Measurements from ENCODE around the gene RNU6-9.
"Not testable (repeated sequence)": the region's sequence is repeated elsewhere in the genome, so short reads cannot be mapped to it uniquely, and the experiment has no call there.

RNU6-9 gene

GRCh38 chr19:873084-873483 lies 20.2 kb upstream of the RNU6-9 start:
- H3K36me3 ChIP-seq (ENCODE audit: insufficient read depth, low read length): peaks cover 27% of the 10 kb centered on the region
- no peak overlapping the region for H3K9ac ChIP-seq (ENCODE audit: insufficient read length)
- H3K9me3 ChIP-seq (ENCODE audit: low read depth, low read length): no peaks in the 10 kb centered on the region
- no peak overlapping the region for H3K4me3 ChIP-seq
- H3K27ac ChIP-seq: no peak overlapping the region
- peak; percentile 83 for DNase-seq (ENCODE audit: low read depth, low spot score)
- TF ChIP-seq EZH2 (IDR thresholded peaks at IDR 0.05): no peak
- TF ChIP-seq POLR2AphosphoS5 (IDR thresholded peaks at IDR 0.05; ENCODE audit: borderline replicate concordance, low read depth, low read length): no peak
- no peak for TF ChIP-seq FOXP2 (optimal IDR thresholded peaks at IDR 0.05; ENCODE audit: control extremely low read depth, extremely low read length, insufficient read depth)

GRCh38 chr19:873561-874041 lies 19.7 kb upstream of the RNU6-9 start:
- Histone ChIP-seq H3K4me3 (no peak overlapping the region), H3K36me3 (ENCODE audit: insufficient read depth, low read length) (peaks cover 21% of the 10 kb centered on the region), H3K27ac (peak overlapping the region; percentile 8; the same call in 1 of the 2 replicates), H3K9me3 (ENCODE audit: low read depth, low read length) (no peaks in the 10 kb centered on the region), H3K9ac (ENCODE audit: insufficient read length) (no peak overlapping the region)
- DNase-seq (ENCODE audit: low read depth, low spot score): no peak
- TF ChIP-seq EZH2 (IDR thresholded peaks at IDR 0.05) (no peak), POLR2AphosphoS5 (IDR thresholded peaks at IDR 0.05; ENCODE audit: borderline replicate concordance, low read depth, low read length) (no peak), FOXP2 (optimal IDR thresholded peaks at IDR 0.05; ENCODE audit: control extremely low read depth, extremely low read length, insufficient read depth) (no peak)

DNA sequence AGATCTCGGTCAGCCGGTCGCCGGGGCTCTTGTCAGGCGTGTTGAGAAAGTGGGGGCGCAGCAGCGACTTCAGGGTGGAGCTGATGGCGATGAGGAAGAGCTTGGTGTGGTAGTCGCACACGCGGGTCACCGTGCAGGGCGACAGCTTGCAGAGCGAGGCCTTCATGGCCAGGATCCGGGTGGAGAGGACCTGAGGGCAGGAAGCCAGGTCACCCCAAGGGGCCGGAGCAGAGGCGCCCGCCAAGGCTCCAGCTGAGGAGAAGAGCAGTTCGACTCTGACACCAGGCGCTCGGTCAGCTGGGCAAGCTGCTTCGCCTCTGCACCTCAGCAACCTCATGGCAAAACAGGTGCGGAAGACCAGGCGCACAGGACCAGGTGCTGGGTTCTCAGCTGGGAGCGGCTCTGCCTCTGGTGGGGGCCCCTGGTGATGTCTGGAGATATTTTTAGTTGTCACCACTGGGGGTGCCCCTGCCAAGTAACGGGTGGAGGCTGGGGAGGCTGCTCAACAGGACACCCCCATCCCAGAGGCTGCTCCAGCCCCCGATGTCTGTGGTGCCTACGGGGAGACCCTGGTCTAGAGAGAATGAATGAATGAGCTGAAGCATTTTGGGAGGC lies 17.9 kb upstream of the RNU6-9 start:
- Histone ChIP-seq H3K27ac (no peak overlapping the region), H3K9ac (ENCODE audit: insufficient read length) (no peak overlapping the region), H3K36me3 (ENCODE audit: insufficient read depth, low read length) (peaks cover 10% of the 10 kb centered on the region; the same call in 1 of the 2 replicates), H3K9me3 (ENCODE audit: low read depth, low read length) (no peaks in the 10 kb centered on the region), H3K4me3 (no peak overlapping the region)
- TF ChIP-seq POLR2AphosphoS5 (IDR thresholded peaks at IDR 0.05; ENCODE audit: borderline replicate concordance, low read depth, low read length) (no peak), EZH2 (IDR thresholded peaks at IDR 0.05) (no peak), FOXP2 (optimal IDR thresholded peaks at IDR 0.05; ENCODE audit: control extremely low read depth, extremely low read length, insufficient read depth) (no peak)
- no peak for DNase-seq (ENCODE audit: low read depth, low spot score)

DNA sequence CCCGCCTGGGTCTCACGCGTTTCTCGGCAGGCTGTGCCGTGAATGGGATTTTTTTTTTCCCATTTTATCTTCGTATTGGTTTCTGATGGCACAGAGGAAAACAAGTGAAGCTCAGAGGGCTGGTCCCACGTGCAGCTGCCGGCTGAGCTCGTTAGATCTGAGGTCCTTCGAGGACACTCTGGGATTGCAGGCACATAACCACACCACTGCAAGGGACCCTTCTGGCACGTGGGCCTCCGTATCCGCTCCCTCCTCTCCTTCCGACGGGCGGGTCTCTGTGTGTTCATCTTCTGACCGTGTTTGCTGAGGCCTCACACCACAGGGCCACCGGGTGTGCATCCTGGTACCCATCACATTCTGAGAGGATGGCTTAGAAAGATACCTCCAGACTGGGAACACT lies 17.2 kb upstream of the RNU6-9 start:
- no peak overlapping the region for H3K9ac ChIP-seq (ENCODE audit: insufficient read length)
- H3K27ac ChIP-seq: peak overlapping the region; percentile 46; the same call in 1 of the 2 replicates
- no peak overlapping the region for H3K4me3 ChIP-seq
- peaks cover 6% of the 10 kb centered on the region; the same call in 1 of the 2 replicates for H3K36me3 ChIP-seq (ENCODE audit: insufficient read depth, low read length)
- TF ChIP-seq POLR2AphosphoS5 (IDR thresholded peaks at IDR 0.05; ENCODE audit: borderline replicate concordance, low read depth, low read length) (no peak), EZH2 (IDR thresholded peaks at IDR 0.05) (no peak), FOXP2 (optimal IDR thresholded peaks at IDR 0.05; ENCODE audit: control extremely low read depth, extremely low read length, insufficient read depth) (no peak)
- no peaks in the 10 kb centered on the region for H3K9me3 ChIP-seq (ENCODE audit: low read depth, low read length)
- DNase-seq (ENCODE audit: low read depth, low spot score): no peak

DNA sequence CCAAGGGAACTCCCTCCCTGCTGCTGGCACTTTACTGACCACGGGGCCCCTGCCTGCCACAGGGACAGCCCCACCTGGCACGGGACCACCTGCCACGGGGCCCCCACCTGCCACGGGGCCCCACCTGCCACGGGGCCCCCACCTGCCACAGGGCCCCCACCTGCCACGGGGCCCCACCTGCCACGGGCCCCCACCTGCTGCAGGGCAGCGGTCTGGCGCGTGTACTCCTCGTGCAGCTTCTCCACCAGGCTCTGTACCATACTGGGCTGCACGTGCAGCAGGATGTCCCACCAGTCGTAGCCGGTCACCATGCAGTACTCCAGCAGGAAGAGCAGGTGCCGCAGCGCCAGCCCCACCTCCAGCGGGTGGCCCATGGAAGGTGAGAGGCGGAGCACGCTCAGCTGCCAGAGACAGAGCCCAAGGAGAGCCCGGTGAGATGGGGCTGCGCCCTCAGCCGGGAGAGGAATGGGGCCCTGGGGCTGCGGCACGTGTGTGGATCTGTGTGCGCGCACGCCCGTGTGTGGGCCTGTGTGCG lies 16.4 kb upstream of the RNU6-9 start:
- TF ChIP-seq POLR2AphosphoS5 (IDR thresholded peaks at IDR 0.05; ENCODE audit: borderline replicate concordance, low read depth, low read length) (no peak), EZH2 (IDR thresholded peaks at IDR 0.05) (no peak), FOXP2 (optimal IDR thresholded peaks at IDR 0.05; ENCODE audit: control extremely low read depth, extremely low read length, insufficient read depth) (no peak)
- no peak overlapping the region for H3K4me3 ChIP-seq
- no peak for DNase-seq (ENCODE audit: low read depth, low spot score)
- H3K36me3 ChIP-seq (ENCODE audit: insufficient read depth, low read length): peaks cover 14% of the 10 kb centered on the region; the same call in 1 of the 2 replicates
- H3K9me3 ChIP-seq (ENCODE audit: low read depth, low read length): no peaks in the 10 kb centered on the region
- no peak overlapping the region for H3K27ac ChIP-seq
- no peak overlapping the region for H3K9ac ChIP-seq (ENCODE audit: insufficient read length)

GRCh38 chr19:877992-878660 lies 15.2 kb upstream of the RNU6-9 start:
- H3K36me3 ChIP-seq (ENCODE audit: insufficient read depth, low read length): peaks cover 16% of the 10 kb centered on the region; the same call in 1 of the 2 replicates
- DNase-seq (ENCODE audit: low read depth, low spot score); H3K4me3 ChIP-seq; H3K9me3 ChIP-seq (ENCODE audit: low read depth, low read length); H3K9ac ChIP-seq (ENCODE audit: insufficient read length); H3K27ac ChIP-seq: not testable (repeated sequence)

- not testable (repeated sequence) for DNase-seq (ENCODE audit: low read depth, low spot score); H3K4me3 ChIP-seq; H3K9me3 ChIP-seq (ENCODE audit: low read depth, low read length); H3K27ac ChIP-seq; H3K9ac ChIP-seq (ENCODE audit: insufficient read length)
- H3K36me3 ChIP-seq (ENCODE audit: insufficient read depth, low read length): peaks cover 16% of the 10 kb centered on the region; the same call in 1 of the 2 replicates
Measured at GRCh38 chr19:878751-879561, 14.3 kb upstream of the RNU6-9 start.

DNA sequence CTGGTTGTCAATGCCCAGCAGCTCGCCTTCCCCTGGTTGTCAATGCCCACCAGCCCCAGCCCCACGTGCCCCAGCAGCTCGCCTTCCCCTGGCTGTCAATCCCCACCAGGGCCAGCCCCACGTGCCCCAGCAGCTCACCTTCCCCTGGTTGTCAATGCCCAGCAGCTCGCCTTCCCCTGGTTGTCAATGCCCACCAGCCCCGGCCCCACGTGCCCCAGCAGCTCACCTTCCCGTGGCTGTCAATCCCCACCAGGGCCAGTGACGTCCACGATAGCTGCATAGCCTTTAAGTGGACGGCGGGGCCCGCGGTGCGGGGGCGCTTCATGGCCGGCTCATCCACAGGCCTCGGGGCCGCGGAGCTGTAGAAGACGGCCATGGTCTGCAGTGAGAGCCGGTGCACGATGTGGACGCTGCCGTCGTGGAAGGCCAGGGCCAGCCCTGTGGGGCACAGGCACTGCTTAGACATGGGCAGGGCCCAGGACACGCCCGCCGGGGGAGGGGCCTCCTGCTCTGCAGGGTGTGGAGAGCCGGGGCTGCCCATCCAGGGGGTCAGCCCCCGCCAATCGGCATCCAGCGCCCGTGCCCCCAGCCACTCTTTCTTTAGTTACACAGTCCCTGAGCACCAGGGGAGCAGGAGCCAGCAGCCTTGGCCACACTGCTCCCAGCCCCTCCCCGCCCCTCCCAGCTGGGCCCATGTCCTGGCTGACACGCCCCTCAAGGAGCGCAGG lies 13.4 kb upstream of the RNU6-9 start:
- Histone ChIP-seq H3K27ac (no peak overlapping the region), H3K36me3 (ENCODE audit: insufficient read depth, low read length) (peaks cover 16% of the 10 kb centered on the region; the same call in 1 of the 2 replicates), H3K9me3 (ENCODE audit: low read depth, low read length) (no peaks in the 10 kb centered on the region), H3K9ac (ENCODE audit: insufficient read length) (no peak overlapping the region), H3K4me3 (no peak overlapping the region)
- DNase-seq (ENCODE audit: low read depth, low spot score): no peak
- TF ChIP-seq POLR2AphosphoS5 (IDR thresholded peaks at IDR 0.05; ENCODE audit: borderline replicate concordance, low read depth, low read length): no peak
- no peak for TF ChIP-seq FOXP2 (optimal IDR thresholded peaks at IDR 0.05; ENCODE audit: control extremely low read depth, extremely low read length, insufficient read depth)
- TF ChIP-seq EZH2 (IDR thresholded peaks at IDR 0.05): no peak
